ENCODE results near the gene MARF1. TPM values are rescaled to one million over a fixed set of nuclear protein-coding genes. Genes with fewer than 3 reads are reported as not detected.
"Not testable (repeated sequence)": the region's sequence is repeated elsewhere in the genome, so short reads cannot be mapped to it uniquely, and the experiment has no call there.

The MARF1 gene, protein sequence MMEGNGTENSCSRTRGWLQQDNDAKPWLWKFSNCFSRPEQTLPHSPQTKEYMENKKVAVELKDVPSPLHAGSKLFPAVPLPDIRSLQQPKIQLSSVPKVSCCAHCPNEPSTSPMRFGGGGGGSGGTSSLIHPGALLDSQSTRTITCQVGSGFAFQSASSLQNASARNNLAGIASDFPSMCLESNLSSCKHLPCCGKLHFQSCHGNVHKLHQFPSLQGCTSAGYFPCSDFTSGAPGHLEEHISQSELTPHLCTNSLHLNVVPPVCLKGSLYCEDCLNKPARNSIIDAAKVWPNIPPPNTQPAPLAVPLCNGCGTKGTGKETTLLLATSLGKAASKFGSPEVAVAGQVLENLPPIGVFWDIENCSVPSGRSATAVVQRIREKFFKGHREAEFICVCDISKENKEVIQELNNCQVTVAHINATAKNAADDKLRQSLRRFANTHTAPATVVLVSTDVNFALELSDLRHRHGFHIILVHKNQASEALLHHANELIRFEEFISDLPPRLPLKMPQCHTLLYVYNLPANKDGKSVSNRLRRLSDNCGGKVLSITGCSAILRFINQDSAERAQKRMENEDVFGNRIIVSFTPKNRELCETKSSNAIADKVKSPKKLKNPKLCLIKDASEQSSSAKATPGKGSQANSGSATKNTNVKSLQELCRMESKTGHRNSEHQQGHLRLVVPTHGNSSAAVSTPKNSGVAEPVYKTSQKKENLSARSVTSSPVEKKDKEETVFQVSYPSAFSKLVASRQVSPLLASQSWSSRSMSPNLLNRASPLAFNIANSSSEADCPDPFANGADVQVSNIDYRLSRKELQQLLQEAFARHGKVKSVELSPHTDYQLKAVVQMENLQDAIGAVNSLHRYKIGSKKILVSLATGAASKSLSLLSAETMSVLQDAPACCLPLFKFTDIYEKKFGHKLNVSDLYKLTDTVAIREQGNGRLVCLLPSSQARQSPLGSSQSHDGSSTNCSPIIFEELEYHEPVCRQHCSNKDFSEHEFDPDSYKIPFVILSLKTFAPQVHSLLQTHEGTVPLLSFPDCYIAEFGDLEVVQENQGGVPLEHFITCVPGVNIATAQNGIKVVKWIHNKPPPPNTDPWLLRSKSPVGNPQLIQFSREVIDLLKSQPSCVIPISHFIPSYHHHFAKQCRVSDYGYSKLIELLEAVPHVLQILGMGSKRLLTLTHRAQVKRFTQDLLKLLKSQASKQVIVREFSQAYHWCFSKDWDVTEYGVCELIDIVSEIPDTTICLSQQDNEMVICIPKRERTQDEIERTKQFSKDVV (N-terminal part only)
- 4.1 and 7.9 TPM in 2 replicates for total RNA-seq (2014; rRNA removed; shearing (Covaris generic))

DNA sequence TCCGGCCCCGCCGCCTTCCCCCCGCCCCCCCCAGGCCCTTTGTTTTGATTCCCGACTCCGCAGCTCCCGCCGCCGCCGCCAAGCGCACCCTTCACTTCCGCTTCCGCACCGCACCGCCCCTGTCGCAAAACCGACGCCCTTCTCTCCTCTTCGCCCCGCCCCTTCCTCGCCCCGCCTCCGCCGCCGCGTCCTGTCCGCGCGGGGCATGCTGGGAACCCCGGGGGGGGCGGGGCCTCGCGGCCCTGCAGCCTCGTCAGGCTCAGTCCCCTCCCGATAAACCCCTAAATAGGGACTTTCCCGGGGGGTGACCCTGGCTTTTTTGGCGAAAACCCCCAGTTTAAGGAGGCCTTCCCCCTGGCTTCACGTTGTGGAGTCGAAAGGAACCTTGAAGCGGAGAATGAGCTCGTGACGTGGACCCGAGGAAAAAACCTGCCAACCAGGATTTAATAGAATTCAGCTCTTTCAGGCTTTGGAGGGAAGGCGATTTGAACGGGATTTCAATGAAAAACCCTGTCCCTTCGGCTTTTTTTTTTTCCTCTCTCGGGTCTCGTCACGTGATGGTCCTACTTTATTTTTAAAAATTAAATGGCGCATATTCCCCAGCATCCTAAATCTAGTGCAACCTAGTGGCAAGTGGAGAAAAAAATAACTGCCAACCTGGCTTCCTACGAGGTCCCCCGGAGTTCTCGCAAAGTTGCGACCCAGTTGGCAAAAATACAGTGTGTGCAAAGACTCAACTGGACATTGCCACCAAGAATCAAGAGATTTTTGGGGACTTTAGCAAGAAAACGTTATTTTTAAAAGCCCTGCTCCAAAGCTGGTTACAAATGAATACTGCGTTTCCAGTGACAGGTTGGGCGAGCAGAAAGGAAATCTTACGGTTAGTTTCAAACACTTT, at the start of gene MARF1:
Gene MARF1, minus strand, starts transcription at position 107 of the 898 bp plus-strand sequence. CDS start 3,921 bp downstream, outside the sequence.
- DNase-seq (ENCODE audit: low read depth): peak; percentile 99

DNA sequence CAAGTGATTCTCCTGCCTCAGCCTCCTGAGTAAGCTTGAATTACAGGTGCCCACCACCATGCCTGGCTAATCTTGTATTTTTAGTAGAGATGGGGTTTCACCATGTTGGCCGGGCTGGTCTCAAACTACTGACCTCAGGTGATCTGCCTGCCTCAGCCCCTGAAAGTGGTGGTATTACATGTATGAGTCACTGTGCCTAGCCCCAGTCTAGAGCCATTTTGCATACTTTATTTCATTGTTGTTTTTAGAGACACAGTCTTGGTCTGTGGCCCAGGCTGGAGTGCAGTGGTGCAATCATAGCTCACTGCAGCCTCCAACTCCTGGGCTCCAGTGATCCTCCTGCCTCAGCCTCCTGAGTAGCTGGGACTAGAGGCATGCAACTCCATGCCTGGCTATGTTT, 49.6 kb upstream of the MARF1 start:
- DNase-seq (ENCODE audit: low read depth): not testable (repeated sequence)

GRCh38 chr16:15691046-15691445, 48.1 kb upstream of the MARF1 start:
- DNase-seq (ENCODE audit: low read depth): no peak

- no peak for DNase-seq (ENCODE audit: low read depth)
Observed at GRCh38 chr16:15690296-15690695, 47.3 kb upstream of the MARF1 start.

- no peak for DNase-seq (ENCODE audit: low read depth)
Observed at GRCh38 chr16:15689290-15689689, 46.3 kb upstream of the MARF1 start.

DNA sequence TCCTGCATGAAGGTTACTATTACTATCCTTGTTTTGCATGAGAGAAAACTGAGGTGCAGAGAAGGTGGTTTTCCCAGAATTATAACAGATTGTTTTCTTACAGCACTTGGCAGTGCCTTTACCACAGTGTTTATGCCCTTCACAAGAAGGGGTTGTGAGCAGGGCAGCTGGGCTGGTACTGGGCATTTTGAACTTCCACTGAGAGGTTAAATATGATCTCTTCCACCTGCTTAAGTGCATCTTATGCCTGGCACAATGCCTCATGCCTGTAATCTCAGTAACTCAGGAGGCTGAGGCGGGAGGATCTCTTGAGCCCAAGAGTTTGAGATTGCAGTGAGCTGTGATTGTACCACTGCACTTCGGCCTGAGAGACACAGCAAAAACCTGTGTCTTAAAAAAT, 43.3 kb upstream of the MARF1 start:
- DNase-seq (ENCODE audit: low read depth): no peak

DNA sequence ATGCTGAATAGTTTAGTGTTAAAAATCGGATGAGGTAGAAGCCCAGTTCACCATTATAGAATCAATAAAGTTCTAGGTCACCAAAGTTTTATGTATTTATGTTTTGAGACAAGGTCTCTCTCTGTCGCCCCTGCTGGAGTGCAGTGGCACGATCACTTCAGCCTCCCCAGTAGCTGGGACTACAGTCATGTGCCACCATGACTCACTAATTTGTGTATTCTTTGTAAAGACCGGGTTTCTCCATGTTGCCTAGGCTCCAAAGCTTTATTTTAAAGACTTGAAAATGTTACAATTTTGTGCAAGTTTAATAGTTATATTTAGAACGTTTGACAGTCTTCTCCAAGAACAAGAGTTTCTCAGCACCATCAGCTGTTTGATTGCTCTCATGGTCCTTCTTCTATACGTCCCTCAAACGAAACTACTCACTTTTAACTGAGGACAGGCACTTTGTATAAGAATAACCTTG, 39.2 kb upstream of the MARF1 start:
- DNase-seq (ENCODE audit: low read depth): peak; percentile 83

GRCh38 chr16:15677447-15677846, 34.5 kb upstream of the MARF1 start:
- DNase-seq (ENCODE audit: low read depth): no peak

GRCh38 chr16:15676506-15676905, 33.6 kb upstream of the MARF1 start:
- DNase-seq (ENCODE audit: low read depth): no peak

DNA sequence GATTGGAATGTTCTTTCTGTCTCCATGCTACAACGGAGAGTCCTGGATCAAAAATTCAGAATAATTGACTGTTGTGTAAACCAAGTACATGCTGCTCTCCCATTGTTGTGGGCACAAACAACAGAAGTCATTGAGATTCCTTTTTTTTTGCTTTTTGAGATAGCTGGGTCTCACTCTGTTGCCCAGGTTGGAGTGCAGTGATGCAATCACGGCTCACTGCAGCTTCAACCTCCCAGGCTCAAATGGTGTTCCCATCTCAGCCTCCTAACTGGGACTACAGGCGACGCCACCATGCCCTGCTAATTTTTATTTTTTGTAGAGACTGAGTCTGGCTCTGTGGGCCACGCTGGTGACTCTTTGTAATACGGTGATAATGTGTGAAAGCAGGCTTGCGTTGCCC, 31.6 kb upstream of the MARF1 start:
- no peak for DNase-seq (ENCODE audit: low read depth)

- peak; percentile 97 for DNase-seq (ENCODE audit: low read depth)
Observed at GRCh38 chr16:15672514-15673167, 29.7 kb upstream of the MARF1 start.

GRCh38 chr16:15672127-15672513, 29.2 kb upstream of the MARF1 start:
- not testable (repeated sequence) for DNase-seq (ENCODE audit: low read depth)

DNA sequence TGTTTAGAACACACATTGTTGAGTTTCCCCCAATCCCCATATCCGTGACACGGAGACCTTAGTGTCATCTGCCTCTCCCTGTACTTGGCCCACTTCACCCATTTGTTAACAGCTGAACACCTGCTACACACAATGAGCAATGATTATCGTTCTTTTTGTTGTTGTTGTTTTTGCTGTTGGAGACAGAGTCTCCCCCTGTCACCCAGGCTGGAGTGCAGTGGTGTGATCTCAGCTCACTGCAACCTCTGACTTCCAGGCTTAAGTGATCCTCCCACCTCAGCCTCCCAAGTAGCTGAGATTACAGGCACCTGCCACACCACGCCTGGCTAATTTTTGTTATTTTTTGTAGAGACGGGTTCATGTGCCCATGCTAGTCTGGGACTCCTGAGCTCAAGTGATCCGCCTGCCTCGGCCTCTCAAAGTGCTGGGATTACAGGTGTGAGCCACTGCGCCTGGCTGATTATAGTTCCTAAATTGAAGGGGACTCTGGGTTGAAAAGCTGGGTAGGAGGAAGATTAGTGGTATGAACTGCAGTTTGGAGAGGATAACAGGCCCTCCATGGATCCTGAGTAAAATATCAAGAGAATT, 28.7 kb upstream of the MARF1 start:
- DNase-seq (ENCODE audit: low read depth): no peak

DNA sequence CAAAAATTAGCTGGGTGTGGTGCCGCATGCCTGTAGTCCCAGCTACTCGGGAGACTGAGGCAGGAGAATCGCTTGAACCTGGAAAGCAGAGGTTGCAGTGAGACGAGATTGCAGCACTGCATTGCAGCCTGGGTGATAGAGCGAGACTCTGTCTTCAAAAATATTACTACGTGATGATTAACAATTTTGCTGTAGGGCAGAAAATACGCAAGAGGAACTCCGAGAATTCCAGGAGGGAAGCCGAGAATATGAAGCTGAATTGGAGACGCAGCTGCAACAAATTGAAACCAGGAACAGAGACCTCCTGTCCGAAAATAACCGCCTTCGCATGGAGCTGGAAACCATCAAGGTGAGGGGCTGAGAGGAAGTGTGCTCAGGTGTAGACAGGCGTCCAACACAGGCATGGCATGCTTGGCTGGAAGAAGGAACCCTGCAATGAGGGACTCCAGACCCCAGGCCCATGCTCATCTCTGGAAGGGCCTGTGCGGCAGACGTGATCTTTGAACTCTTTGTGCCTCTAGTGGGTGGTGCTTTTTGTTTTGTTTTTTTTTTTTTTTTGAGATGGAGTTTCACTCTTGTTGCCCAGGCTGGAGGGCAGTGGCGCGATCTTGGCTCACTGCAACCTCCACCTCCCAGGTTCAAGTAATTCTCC, 24.3 kb upstream of the MARF1 start:
- DNase-seq (ENCODE audit: low read depth): no peak

- no peak for DNase-seq (ENCODE audit: low read depth)
Observed at GRCh38 chr16:15665107-15665506, 22.2 kb upstream of the MARF1 start.

DNA sequence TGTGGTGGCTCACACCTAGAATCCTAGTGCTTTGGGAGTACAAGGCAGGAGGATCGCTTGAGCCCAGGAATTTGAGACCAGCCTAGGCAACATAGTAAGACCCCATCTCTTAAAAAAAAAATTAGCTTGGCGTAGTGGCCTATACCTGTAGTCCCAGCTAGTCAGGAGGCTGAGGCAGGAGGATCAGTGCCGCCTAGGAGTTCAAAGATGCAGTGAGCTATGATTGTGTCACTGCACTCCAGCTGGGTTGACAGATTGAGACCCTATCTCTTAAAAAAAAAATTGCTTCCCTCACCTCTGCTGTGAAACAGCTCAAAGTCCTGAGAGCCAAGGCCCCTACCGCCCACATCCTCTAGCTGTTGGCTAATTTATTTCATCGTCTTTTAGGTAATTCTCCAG, 17.2 kb upstream of the MARF1 start:
- no peak for DNase-seq (ENCODE audit: low read depth)

GRCh38 chr16:15658556-15658955, 15.6 kb upstream of the MARF1 start:
- no peak for DNase-seq (ENCODE audit: low read depth)

- DNase-seq (ENCODE audit: low read depth): no peak
Observed at GRCh38 chr16:15658149-15658548, 15.2 kb upstream of the MARF1 start.

DNA sequence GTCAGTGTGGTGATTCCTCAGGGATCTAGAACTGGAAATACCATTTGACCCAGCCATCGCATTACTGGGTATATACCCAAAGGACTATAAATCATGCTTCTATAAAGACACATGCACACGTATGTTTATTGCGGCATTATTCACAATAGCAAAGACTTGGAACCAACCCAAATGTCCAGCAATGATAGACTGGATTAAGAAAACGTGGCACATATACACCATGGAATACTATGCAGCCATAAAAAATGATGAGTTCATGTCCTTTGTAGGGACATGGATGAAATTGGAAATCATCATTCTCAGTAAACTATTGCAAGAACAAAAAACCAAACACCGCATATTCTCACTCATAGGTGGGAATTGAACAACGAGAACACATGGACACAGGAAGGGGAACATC, 12.6 kb upstream of the MARF1 start:
- not testable (repeated sequence) for DNase-seq (ENCODE audit: low read depth)

All from Daoy (cell line).